Measurements from ENCODE around the gene C9orf153.
"Not testable (repeated sequence)": the region's sequence is repeated elsewhere in the genome, so short reads cannot be mapped to it uniquely, and the experiment has no call there.

Gene C9orf153

DNA sequence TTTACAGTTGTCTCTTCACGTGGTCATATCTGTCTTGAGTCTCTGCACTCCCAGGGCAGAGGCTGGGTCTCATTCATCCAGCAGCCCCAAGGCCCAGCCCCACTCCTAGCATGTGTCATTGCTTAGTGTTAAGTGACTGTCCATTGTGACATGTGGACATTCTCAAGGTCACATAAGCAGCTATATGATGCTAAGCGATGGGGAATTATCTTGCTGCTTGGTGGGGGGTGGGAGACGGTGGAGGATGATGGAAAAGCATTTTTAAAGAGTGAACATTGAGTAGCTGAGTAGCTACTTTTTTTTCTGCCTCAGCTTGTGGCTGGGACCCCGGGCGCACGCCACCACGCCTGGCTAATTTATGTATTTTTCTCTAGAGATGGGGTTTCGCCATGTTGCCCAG, at the start of gene C9orf153:
Gene C9orf153 (minus strand): TSS at position 101 of the 400 bp plus-strand sequence. CDS start 30,054 bp downstream, outside the sequence.
- DNase-seq: no peak

DNA sequence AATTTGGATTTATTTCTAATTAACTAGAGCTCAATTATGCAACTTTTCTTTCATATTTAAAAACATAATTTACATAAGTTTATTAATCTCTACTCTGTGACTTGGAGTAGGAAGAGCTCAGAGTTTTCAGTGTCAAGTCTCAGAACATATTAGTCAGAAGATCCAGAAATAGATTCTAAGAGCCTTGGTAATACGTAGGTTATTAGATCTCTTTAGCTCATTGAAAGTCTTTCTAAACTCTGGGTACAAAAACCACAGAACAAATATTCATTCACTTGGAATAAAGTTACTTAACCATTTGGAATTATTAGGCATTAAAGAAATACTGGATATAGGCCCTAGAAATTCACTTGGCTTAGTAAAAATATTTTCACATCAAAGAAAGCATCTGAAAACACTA, 49.2 kb upstream of the C9orf153 start:
- DNase-seq: no peak

DNA sequence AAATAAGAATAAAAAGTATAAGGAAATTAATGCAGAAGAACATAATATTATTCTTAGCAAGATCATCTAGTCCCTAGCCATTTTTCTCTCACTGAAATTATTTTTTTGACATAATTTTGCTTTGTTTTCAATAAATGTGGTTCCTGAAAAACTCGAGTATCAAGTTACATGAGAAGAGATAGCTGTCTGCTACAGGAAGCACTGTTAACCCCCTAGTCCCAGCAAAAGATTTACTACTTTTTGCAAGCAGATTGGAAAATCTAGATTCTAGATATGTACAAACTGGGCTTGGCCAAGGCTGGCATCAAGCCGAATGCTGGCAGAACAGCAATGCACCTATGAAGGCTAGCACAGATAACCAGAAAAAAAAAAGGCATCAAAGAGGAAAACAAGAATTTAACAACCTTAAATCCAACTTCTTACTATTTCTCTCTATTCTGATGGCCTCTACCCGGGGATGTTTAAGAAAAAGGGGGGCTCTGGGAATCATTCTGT, 44.8 kb upstream of the C9orf153 start:
- no peak for DNase-seq

DNA sequence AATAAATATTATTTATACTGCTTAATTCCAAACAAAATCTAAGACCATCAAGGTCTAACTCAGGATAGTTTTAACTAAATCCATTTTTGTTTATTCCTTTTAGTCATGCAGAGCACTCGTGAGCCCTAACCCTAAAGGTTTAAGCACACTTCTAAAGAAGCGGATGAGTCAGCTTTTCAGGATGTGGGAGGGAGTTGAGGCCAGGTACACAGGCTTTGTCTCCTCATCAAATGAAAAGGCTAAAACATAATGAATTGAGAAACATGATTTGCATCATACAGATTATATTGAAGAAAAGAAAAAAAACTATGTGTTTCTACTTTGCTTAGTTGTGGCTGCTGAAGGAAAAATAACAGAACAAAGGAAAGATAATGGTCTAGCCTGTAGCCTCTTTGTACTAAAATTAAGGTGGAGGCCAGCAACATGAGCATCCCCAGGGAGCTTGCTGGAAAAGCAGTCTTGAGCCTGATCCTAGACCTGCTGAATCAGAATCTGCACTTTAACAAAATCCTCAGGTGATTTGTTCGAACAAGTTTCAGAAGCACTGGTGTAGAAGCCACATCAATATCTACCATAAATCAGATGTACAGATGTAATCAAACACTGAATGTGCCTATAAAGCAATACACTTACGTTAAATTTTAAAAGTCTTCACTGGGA, 44.0 kb upstream of the C9orf153 start:
- no peak for DNase-seq

DNA sequence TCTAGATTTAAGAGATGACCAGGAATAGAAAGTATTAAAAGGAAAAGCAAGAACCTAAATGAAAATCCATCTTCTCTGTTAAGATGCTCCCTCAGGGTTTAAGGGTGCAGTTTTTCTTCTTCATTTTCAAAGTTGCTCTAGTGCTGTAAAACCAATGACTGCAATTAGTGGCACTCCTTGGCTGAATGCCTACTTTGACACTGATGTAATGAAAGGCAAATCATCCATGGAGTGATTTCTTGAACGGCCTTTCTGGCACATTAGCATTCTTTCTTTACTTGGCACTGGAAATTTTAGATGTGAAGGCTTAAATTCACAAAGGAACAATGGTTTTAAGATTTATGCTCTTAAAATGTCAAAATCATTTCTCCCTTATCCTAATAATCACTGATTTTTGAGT, 42.2 kb upstream of the C9orf153 start:
- DNase-seq: no peak

DNA sequence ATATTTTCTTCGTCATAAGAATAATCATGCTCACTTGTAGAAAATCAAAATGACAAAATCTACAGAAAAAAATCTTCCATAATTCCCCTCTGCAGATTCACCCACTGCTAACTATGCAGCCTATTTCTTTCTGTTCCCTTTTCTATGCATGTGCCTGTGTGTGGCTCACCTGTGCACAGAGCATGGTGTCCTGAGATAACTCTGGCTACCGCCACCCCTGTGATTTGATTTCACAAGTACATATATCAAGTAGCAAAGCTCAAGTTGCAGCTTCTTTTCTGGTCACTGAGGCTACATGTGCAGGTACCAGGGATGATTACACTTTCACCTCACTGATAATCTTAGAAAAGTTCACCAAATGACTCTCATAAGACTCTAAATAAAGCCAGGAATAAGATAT, 41.2 kb upstream of the C9orf153 start:
- no peak for DNase-seq

DNA sequence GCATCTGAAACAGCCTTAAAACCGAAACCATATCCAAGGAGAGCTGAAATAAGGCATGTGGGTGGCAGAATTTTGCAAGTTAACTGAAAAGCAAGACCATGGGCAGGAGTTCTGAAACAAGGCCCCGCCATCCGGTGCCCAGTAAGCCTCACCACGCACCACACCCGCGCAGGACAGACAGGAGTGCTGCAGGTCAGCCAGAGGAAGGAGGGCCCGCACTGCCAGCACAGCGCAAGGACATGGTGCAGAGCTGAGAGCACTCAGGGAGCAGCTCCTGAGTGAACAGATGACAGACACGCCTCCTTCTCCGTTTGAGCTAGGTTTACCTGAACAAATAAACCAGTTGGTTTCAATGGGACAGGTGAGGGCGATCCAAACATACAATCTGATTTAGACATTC, 39.4 kb upstream of the C9orf153 start:
- no peak for DNase-seq

DNA sequence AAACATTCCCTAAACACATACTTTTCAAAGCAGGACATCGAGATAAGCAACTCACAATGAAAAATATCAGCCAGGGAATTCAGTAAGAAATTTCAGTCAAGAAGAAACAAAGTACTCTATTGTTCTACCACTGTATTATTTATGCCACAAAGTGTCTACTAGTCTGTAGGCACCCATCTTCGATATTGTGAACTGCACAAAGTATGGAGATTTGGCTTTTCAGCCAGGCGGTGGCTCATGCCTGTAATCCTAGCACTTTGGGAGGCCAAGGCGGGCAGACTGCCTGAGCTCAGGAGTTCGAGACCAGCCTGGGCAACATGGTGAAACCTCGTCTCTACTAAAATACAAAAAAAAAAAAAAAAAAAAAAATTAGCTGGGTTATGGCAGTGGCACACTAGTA, 30.9 kb upstream of the C9orf153 start:
- DNase-seq: not testable (repeated sequence)

DNA sequence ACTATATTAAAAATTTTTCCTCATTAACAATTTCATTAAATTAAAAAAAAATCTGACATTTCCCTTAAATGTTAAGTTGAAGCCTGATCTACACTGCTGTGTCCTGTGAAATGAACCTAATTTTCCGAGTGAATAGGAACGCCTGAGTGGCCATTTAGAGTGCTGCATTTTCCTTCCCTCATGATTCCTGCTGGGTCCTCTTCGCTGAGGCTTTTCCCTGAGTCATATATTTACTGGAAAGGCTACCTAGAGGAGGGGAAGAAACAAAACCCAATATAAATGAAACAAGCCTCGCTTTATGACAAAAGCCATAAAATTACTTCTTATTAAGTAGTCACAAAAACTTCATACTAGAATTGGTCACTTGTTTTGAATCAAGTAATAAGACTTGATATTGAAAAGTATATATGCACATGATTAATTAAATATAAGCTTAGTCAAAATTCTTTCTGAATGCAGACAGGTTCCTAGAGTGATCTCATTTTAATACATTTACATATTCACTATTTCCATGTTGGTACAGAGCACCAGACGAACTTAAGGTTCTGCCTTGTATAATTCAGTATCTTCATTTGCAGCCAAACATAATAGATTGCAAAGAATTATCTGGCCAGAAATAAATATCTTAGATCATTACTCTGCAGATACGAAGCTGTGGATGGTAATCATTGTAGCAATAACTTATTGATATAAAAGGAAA, 29.2 kb upstream of the C9orf153 start:
- DNase-seq: no peak

DNA sequence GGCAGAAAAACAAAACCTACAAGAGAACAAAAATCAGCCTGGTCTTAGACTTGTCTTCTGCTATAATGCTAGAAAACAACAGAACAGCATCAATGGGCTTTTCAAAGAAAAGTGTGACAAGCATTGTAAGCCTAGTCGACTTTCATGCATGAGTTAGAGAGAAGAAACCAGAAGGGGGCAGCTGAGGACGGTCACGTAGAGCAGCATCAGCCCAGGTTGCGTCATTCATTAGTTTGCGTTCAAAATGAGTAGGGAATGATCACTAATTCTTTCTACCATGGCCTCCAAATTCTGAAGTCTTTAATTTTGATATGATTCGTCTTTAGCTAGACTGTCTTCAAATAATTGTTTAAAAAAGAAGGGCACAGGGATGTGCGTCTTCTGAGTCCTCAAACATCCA, 27.6 kb upstream of the C9orf153 start:
- no peak for DNase-seq

DNA sequence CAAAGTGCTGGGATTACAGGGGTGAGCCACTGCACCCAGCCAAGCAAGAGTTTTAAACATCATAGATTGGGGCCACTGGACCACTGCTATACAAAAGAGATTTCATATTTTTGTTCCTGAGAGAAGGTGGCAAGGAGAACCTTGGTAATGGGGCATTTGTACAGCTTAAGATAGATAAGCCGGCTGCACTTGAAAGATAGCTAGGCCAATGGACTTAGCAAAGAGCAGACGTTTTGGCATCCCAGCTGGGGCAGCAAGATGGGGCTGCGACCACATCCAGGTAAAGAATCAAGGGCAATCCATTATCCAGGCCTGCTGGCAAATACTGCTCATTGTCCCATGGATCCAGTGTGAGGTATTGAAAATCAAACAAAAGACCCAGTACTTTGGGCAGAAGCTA, 26.8 kb upstream of the C9orf153 start:
- DNase-seq: no peak

DNA sequence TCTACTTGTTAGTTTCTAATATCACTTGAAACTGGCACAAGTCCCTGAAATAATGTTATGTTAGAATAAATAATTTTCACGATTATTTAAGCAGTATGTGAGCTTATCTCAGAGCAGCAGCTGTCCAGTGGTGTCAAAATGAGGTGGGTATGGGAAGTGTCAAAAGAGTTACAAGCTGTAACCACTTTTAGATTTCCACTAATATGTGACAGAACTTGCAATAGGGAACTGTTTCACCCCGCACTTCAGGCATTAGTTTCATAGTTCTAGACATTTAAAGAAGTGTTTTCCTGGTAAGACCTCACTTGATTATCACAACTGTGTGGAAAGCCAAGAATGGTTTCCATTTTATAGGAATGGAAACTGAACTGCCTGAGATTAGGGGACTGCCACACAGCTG, 25.8 kb upstream of the C9orf153 start:
- DNase-seq: no peak

DNA sequence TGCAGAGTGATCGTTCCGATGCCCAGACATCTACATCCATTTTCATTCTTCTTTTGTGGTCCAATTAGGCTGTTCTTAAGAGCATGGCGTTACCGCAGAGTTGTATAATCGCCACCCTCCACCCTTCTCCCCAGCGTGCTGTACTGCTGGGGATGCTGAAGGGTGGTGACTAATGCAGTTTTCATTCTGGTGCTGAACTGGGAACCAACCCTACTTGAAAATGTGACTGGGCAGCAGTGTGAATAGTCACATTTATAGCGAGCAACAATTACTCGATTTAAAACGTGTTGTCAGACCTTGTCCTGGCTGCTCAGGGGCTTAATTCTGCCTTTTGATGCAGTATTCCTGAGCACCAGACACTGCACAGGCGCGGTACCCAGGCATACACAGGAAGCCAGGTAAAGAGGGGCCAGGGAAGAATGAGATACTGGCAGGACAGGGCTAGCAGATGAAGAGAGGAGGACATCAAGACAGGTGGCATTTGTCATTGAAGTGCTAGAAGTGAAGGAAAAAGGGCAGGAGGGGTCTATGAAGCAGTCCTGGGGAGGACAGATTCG, 23.6 kb upstream of the C9orf153 start:
- no peak for DNase-seq

DNA sequence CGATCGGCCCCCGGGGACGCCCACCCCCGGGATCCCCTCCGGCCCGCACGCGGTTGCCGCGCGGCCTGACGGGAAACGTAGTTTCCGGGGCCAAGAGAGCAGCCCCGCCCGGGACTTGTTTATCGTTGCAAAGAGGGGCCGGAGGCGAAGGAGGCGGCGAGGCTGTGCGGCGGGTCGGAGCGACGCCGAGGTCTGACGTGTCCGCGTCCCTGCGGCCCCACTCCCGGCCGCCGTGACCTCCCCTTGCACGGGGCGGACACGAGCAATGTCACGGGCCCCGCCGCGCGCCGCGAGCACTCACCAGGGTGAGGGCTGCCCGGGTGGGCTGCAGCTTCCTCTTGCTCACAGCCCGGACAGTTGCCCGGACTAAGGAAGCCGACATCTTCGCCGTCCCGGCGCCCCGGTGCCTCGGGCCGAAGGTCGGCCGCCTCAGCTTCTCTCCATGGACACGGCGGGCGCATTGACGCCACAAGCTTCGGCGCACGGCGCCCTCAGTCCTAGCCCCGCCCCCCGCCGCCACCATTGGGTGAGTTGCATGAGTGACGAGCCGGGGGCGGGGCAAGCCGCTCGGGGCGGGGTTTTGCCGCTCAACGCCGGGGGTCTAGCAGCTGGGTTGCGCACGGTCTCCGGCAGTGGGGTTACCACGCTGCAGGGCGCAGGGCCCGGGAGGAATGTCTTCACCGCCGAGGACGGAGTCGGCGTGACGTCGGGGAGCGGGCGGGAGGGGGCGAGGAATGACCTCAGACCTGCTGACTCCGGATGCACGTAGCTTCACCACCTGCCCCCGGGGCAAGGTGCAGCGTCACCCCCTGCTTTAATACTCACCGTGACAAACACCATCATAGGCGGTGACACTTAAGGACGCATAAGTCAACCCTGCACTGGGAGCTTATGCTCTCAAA, 22.9 kb upstream of the C9orf153 start, which contains the start of gene ISCA1:
Gene ISCA1 (minus strand): TSS at position 462 of the 902 bp plus-strand sequence. CDS start 80 bp downstream, at position 382.
- DNase-seq: peak; percentile 93

DNA sequence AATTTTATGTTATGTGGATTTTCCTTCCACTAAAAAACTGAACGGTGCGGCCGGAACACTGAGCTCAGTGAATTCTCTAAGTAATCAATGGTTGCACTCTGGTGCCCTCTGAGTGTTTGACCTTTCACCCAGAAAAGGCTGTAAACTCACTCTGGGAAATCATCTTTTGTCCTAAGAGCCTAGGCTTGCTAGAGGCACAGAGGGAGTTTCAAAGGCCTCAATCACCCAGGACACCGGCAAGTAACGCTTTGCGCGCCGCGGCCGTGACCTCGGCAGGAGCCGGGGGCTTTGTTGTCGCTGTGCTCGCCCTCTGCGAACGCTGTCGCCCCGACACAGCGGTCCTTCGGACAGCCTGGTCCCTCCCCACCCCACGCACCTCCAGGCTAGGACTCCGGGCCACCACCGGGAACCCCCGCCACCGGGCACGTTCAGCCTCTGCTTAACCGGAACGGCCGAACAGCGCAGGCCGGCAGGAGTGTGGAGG, 22.2 kb upstream of the C9orf153 start:
- no peak for DNase-seq

DNA sequence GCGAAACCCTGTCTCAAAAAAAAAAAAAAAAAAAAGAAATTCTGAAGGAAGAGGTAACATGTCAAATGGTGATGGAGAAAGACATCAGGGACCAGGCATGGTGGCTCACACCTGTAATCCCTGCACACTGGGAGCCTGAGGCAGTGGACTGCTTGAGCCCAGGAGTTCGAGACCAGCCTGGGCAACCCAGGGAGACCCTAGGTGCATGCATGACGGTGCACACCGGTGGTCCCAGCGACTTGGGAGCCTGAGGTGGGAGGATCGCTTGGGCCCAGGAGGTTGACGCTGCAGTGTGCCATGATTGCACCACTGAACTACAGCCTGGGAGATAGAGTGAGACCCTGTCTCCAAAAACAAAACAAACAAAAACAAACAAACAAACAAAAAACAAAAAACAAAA, 21.1 kb upstream of the C9orf153 start:
- DNase-seq: no peak

DNA sequence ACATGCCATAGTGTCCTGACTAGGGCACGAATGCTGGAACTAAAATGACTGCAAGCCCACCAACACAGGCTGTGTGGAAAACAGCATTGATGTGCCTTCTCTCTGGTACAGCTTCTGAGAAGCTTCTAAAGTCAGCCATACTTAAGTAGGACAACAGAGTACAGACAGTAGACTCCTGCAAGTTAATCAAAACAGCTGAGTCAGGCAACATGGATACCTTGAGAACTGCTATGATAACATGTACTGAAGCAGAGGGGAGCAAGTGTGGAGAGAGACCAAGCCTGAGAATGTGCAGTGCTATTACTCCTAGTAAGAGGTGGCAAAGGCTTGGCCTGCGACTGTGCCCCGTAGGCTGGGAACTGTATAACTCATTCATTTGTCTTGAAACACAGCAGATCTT, 20.4 kb upstream of the C9orf153 start:
- DNase-seq: no peak

DNA sequence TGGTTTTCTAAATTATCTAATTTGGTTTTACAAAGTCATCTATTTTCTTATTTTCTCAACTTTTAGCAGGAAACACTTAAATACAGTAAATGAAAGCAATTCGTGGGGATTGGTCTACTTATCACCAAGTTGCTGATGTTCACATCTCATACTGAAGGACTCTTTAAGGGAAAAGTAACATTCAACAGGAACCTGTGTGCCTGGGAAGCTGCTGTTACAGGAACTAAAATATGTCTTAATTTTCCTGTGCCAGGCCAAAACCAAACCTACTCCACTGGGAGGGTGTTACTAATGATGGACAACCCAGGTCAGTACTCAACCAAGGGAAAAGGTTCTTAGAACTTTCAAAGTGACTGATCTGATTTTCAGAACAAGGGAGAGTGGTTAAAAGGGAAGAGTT, 17.6 kb upstream of the C9orf153 start:
- DNase-seq: no peak

DNA sequence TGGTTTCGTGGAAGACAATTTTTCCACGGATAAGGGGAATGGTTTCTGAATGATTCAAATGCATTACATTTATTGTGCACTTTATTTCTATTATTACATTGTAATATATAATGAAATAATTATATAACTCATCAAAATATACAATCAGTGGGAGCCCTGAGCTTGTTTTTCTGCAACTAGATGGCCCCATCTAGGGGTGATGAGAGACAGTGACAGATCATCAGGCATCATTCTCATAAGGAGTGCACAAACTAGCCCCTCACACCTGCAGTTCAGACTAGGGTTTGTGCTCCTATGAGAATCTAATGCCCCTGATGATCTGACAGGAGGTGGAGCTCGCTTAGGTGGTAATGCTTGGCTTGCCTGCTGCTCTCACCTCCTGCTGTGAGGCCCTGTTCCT, 16.5 kb upstream of the C9orf153 start:
- peak in 1 of 2 experiments; percentile 6 for DNase-seq

DNA sequence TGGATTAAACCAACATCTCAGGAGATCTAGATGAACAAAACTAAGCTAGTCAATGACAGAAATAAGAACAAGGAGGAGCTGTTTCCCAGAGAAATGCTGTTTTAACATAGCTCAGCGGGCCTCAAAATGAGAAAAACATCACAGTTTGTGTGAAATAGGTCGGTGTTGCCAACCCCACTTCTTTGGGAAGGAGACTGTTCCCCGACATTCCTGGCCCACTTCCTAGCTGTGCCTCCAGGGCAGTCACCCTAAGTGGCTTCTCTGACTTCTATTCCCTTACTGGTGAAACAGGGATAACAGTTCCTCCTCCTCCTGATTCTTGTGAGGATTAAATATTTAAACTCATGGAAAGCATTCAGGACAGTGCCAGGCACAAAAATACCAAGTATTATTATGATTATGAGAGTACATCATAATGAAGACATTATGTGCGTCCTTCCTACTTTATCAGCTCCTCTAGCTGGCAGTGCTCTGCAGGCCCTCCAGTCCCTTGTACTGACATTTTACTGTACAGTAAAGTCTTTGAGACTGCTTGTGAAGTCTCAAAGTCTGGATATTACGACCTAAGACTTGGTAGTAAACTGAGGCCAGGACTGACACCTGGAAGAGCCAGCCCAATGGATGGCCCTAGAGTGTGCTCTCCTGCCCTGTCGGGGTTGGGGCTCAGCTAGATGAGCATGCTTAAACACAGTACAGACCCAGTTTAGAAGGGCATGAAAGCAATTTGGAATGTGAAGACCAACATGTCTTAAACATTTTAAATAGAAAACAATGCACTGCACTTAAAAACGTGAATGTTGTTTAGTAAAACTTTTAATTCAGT, 15.6 kb upstream of the C9orf153 start:
- DNase-seq: no peak

DNA sequence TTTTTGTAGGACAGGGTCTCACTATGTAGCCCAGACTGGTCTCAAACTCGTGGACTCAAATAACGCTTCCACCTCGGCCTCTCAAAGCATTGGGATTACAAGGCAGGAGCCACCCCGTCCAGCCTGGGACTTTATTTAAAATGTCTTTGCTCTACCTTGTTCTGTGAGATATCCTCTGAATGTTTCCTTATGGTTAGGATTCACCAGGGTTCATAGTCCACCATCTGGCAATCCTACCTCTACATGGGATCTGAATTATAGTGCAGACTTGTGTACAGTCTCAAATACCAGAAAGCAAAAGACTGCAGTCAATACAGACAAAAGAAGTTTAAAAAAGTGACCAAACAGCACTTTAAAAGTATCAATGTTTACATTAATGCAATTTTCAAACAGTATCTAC, 12.8 kb upstream of the C9orf153 start:
- no peak for DNase-seq

DNA sequence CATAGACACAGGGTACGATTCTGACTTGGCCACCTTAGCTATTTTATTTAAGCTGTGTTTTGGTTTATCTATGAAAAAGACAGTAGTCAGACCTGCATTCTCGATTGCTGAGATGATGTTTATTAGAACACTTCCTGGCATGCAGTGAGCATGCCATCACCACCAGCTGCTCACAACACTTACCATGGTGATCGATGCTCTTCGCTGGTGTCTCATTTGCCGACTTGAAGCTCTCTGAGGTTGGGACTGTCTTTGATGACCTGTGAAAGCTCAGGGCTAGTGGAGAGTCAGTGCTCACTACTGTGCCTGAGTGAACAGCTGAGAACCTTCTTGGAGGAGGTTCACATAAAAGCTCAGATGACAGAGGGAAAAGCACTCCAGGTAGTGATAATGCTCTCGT, 4.4 kb upstream of the C9orf153 start:
- no peak for DNase-seq

All from NCI-H2081 (cell line).